ENCODE data around the gene MIPEP. TPM values are rescaled to one million over a fixed set of nuclear protein-coding genes. Genes with fewer than 3 reads are reported as not detected.
A peak's percentile ranks its signal among the peaks of the same experiment; 100 is the strongest.

MIPEP gene
- total and polyA plus RNA-seq, 9 of the 15 experiments (the other 6 are each of a cell fraction or from before 2014, with no cell fraction given): 1.7 to 19.3 (median 13.1) TPM

GRCh38 chr13:23772717-23773116, 116.5 kb downstream of the MIPEP start:
- intact Hi-C loops (cut with micrococcal nuclease) (no loop called here), in situ Hi-C loops (cut with MboI) (no loop called here)
- no peak for ATAC-seq
- no peak overlapping the region for H3K27ac ChIP-seq (ENCODE audit: extremely low read depth, low read depth, low read length)
- H4K20me1 ChIP-seq (replicated peaks; ENCODE audit: control insufficient read depth, insufficient read depth, low read length): no peaks in the 10 kb centered on the region
- TF ChIP-seq OTX1 (CRISPR knock-in tag; IDR thresholded peaks at IDR 0.05) (no peak), ZNF431 (CRISPR knock-in tag; IDR thresholded peaks at IDR 0.05) (no peak), USF2 (CRISPR knock-in tag; IDR thresholded peaks at IDR 0.05) (no peak), BCLAF1 (IDR thresholded peaks at IDR 0.05; ENCODE audit: borderline replicate concordance in 1 of 2, control insufficient read depth in 1 of 2, low read depth in 2 of 2, low read length in 1 of 2) (no peak), CEBPB (tag; IDR thresholded peaks at IDR 0.05) (0 out of 2 replicates have a peak, but pooled peaks have one; percentile 16)
- no peaks in the 10 kb centered on the region for H3K36me3 ChIP-seq (ENCODE audit: control insufficient read depth, insufficient read depth, low read length)
- H3K9ac ChIP-seq (ENCODE audit: insufficient read depth in 1 of 2, low read depth in 2 of 2, low read length in 2 of 2): no peak overlapping the region
- no peak overlapping the region for H3K4me3 ChIP-seq
- H3K27me3 ChIP-seq (ENCODE audit: control insufficient read depth in 2 of 2, insufficient read depth in 2 of 2, low read length in 2 of 2): no peaks in the 10 kb centered on the region
- BruUV-seq (replicated peaks): no TSS peak
- no peaks in the 10 kb centered on the region for H3K79me2 ChIP-seq (ENCODE audit: control insufficient read depth, insufficient read depth, low read length)
- H3K9me1 ChIP-seq (ENCODE audit: control insufficient read depth, insufficient read depth, low read length): no peaks in the 10 kb centered on the region
- POLR2A ChIA-PET: no interaction called here
- H2AFZ ChIP-seq (ENCODE audit: low read depth, low read length): no peak overlapping the region
- no peaks in the 10 kb centered on the region for H3K4me1 ChIP-seq (replicated peaks in 1 of 2; ENCODE audit: control insufficient read depth in 2 of 2, insufficient read depth in 2 of 2, low read length in 2 of 2)
- DNase-seq (ENCODE audit: extremely low read depth in 1 of 4, low spot score in 3 of 4): no peak
- 17% methylated on average over 2 of the region's 2 CpGs for WGBS (ENCODE audit: insufficient coverage, low coverage, missing lambda C conversion rate)
- no peak overlapping the region for H3K4me2 ChIP-seq (ENCODE audit: insufficient read depth, low read length)
- H3K9me3 ChIP-seq (replicated peaks; ENCODE audit: control insufficient read depth, insufficient read depth, low read depth, low read length): no peaks in the 10 kb centered on the region
- CTCF ChIA-PET (ENCODE audit: low intra/inter-chr PET ratio): no interaction called here
- FAIRE-seq: no peak

Data from K562 (cell line).